8988T (cell line): Measurements from ENCODE around the gene SLC38A5.
"Not testable (repeated sequence)": the region's sequence is repeated elsewhere in the genome, so short reads cannot be mapped to it uniquely, and the experiment has no call there.

Source experiments
- DNase-seq: peaks from one replicate; pipeline ENCODE4 v3.0.0; 2011

The SLC38A5 gene

DNA sequence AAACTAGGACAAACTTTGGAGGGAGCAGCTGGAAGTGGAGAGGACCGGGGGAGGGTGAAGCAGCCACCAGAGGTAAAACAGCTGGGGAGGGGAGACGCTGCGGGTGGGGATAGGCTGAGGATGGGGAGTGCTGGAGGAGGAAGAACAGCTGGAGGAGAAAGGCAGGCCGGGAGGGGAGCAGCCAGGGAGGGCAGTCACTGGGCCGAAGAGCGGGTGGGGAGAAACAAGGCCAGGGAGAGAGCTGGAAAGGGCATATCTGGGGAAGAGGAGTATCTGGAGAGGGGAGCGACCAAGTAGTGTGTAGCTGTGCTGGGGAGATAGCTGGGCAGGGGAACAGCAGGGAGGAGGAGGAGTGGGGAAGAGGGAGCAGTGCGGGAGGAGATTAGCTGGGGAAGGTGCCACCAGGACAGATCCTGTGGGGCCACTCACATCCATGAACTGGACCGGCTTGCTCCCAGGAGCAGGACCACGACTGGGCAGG is 2.7 kb downstream of the SLC38A5 start:
- DNase-seq = peak; percentile 8

GRCh38 chrX:48466696-48467095 is 3.4 kb downstream of the SLC38A5 start:
- DNase-seq = peak; percentile 20

GRCh38 chrX:48465336-48465933 is 4.6 kb downstream of the SLC38A5 start:
- peak; percentile 11 for DNase-seq

GRCh38 chrX:48461830-48462229 is 8.2 kb downstream of the SLC38A5 start:
- DNase-seq = no peak

DNA sequence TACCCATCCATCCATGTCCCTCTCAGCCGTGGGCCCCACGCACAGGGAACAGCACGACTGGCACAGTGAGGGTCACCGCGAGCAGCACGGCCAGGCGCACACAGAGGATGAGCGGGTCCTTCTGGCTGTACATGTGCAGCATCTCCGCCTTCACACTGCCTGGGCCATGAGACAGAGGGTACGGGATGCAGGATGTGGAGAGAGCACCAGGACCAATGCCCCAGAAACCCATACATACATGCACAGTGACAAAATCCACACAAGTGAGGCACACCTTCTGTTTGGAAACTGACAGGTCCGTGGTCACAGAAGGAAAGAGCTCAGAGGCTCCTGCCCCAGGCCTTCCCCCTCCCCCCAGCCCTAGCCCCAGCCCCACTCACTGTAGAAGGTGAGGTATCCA is 9.5 kb downstream of the SLC38A5 start:
- DNase-seq = no peak

DNA sequence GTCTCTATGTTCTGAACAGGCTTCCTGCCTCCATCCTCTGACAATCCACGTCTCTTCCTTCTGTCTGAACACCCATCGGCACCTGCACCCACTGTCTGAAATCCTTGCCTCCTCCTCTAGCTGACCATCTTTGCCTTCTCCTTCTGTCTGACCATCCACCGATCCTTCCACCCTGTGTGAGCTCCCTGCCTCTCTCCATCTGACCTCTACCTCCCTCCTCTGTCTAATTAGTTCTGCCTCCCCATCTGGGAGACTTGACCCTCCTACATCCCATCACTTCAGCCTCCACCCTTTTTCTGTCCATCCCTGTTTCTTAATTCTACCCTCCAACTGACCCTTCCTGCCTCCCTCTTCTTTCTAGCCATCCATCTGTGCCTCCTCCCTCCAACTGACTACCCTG is 10.0 kb downstream of the SLC38A5 start:
- DNase-seq = no peak

DNA sequence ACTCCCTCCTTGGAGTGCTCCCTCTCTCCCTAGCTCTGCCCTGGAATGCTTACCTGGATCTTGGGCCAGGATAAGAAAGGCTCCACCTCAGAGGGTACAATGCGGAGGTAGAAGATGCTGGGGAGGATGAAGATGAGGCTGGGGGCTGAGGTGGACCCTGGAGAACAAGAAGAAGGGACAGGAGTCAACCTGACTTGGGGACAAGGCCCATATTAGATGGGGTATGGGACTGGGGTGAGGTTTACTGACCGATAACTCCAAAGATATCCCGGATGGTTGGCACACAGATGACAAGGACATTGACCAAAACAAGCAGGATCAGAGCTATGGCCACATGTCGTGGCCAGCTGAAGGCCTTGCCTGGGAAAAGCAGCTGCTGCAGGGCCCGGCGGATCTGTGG is 10.6 kb downstream of the SLC38A5 start:
- DNase-seq = no peak

GRCh38 chrX:48458711-48459110 is 11.3 kb downstream of the SLC38A5 start:
- peak; percentile 2 for DNase-seq

DNA sequence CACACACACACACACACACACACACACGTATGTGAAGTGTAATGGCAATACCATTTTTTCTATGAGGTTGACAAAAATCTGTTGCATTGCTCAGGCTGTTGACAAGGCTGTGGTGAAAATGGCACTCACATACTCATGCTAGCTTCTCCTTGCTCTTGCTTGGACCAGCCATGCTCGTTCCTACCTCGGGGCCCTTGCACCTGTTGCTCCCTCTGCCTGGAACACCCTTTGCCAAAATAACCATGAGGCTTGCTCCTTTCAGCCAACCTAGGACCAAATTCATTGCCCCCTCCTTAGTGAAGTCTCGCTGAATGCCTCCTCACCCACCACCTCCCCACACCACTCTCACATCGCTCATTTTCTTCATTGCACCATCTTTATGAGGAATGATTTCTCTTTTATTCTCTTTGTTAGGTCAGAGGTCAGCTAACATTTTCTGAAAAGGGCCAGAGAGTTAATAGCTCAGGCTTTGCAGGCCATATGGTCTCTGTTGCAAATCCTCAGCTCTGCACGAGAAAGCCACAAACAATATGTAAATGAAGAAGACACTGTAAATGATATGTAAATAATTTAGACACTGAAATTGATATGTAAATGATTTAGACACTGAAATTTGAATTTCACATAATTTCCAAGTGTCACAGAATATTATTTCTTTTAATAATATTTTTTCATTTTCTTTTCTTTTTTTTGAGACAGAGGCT is 13.3 kb downstream of the SLC38A5 start:
- no peak for DNase-seq

- DNase-seq = no peak
Observed at GRCh38 chrX:48451708-48452107, 18.4 kb downstream of the SLC38A5 start.

- no peak for DNase-seq
Observed at GRCh38 chrX:48450076-48450475, 20.0 kb downstream of the SLC38A5 start.

DNA sequence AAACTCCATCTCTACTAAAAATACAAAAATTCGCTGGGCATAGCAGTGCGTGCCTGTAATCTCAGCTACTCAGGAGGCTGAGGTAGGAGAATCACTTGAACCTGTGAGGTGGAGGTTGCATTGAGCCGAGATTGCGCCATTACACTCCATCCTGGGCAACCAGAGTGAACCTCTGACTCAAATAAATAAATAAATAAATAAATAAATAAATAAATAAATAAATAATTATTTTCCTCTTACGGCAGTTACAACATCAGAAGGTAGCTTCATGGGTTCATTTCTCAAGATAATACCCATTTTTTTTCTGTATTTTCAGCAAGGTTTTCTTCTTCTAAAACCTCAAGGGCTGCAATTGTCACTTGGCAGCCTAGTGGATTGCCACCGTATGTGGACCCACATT is 22.9 kb downstream of the SLC38A5 start:
- DNase-seq = not testable (repeated sequence)

GRCh38 chrX:48433713-48434112 is 36.3 kb downstream of the SLC38A5 start:
- DNase-seq = not testable (repeated sequence)

DNA sequence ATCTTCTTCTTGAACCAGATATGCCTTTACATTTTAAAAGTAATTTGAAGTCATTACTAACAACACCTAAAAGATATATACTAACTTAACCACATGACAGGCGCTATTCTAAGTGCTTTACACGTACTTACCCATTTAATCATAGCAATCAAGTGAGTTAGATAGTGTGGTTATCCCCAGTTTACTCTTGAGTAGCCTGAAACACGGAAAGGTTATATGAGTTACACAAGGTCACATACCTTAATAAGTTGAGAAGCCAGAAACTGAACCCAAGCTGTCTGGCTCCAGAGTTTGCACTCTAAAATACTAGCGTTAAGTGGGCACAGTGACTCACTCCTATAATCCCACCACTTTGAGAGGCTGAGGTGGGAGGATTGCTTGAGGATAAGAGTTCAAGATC is 39.9 kb downstream of the SLC38A5 start:
- DNase-seq = not testable (repeated sequence)

DNA sequence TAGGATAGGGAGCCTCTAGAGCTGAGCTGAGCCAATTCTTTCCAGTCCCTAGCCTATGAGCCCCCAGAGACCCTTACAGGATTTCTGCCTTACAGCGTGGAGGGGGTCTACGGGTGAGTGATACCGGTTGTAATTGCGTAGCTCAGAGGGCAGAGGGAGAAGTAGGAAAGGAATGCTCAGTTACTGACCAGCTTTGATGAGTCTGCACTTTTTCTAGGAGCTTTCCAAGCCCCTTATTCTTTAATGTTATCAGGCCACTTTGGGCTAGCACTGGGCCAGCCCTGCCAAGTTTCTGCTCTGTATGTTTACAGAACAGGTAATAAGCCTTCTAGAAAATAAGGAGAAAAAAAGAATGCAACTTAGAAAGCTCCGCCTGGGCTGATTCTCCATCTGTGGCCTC is 40.5 kb downstream of the SLC38A5 start:
- not testable (repeated sequence) for DNase-seq

- not testable (repeated sequence) for DNase-seq
Observed at GRCh38 chrX:48427027-48427716, 42.9 kb downstream of the SLC38A5 start.

GRCh38 chrX:48411860-48412259 is 58.2 kb downstream of the SLC38A5 start, which contains the start of gene SSX4B:
TSS of gene SSX4B (minus strand) at chrX:48411960. CDS start at chrX:48411372, 588 bp downstream.
- not testable (repeated sequence) for DNase-seq
